ENCODE measurements around the gene ZBTB2.
"Not testable (repeated sequence)": the region's sequence is repeated elsewhere in the genome, so short reads cannot be mapped to it uniquely, and the experiment has no call there.

ZBTB2 gene

DNA sequence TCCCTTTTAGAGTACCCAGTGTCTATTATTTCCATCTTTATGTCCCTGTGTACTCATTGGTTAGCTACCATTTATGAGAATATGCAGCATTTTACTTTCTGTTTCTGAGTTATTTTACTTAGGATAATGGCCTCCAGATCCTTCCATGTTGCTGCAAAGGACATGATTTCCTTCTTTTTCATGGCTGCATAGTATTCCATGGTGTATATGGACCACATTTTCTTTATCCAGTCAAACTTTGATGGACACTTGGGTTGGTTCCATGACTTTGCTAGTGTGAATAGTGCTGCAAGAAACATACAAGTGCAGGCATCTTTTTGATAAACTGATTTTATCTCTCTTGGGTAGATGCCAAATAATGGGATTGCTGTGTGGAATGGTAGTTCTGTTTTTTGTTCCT, 55.4 kb downstream of the ZBTB2 start:
- no peak for DNase-seq (ENCODE audit: low read depth in 1 of 2, low spot score in 1 of 2)

GRCh38 chr6:151330130-151330696, 61.1 kb downstream of the ZBTB2 start:
- no peak for DNase-seq (ENCODE audit: low read depth in 1 of 2, low spot score in 1 of 2)

- no peak for DNase-seq (ENCODE audit: low read depth in 1 of 2, low spot score in 1 of 2)
These were observed 64.3 kb downstream of the ZBTB2 start for GRCh38 chr6:151327101-151327500.

GRCh38 chr6:151326116-151326825, 65.1 kb downstream of the ZBTB2 start:
- DNase-seq (ENCODE audit: low read depth in 1 of 2, low spot score in 1 of 2): no peak

GRCh38 chr6:151325075-151326050, 66.0 kb downstream of the ZBTB2 start:
- no peak for DNase-seq (ENCODE audit: low read depth in 1 of 2, low spot score in 1 of 2)

GRCh38 chr6:151324488-151324825, 66.9 kb downstream of the ZBTB2 start:
- no peak for DNase-seq (ENCODE audit: low read depth in 1 of 2, low spot score in 1 of 2)

GRCh38 chr6:151323791-151324487, 67.4 kb downstream of the ZBTB2 start:
- peak; percentile 55 to 56 for DNase-seq (ENCODE audit: low read depth in 1 of 2, low spot score in 1 of 2)

- DNase-seq (ENCODE audit: low read depth in 1 of 2, low spot score in 1 of 2): no peak
These were observed 68.8 kb downstream of the ZBTB2 start for GRCh38 chr6:151322570-151322969.

- no peak for DNase-seq (ENCODE audit: low read depth in 1 of 2, low spot score in 1 of 2)
These were observed 69.9 kb downstream of the ZBTB2 start for GRCh38 chr6:151321438-151321837.

- no peak for DNase-seq (ENCODE audit: low read depth in 1 of 2, low spot score in 1 of 2)
These were observed 71.2 kb downstream of the ZBTB2 start for GRCh38 chr6:151320140-151320539.

DNA sequence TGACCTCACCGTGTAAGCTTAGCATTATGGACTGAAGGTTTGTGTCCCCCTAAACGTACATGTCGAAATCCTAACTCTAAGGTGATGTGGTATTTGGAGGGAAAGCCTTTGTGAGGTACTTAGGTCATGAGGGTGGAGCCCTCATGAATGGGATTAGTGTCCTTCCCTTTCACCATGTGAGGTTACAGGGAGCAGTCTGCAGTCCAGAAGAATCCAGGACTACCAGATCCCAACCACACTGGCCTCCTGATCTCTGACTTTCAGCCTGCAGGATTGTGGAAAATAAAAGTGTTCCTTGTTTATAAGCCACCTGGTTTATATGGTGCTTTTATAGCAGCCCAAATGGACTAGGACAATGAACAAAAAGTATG, 73.4 kb downstream of the ZBTB2 start:
- no peak for DNase-seq (ENCODE audit: low read depth in 1 of 2, low spot score in 1 of 2)

DNA sequence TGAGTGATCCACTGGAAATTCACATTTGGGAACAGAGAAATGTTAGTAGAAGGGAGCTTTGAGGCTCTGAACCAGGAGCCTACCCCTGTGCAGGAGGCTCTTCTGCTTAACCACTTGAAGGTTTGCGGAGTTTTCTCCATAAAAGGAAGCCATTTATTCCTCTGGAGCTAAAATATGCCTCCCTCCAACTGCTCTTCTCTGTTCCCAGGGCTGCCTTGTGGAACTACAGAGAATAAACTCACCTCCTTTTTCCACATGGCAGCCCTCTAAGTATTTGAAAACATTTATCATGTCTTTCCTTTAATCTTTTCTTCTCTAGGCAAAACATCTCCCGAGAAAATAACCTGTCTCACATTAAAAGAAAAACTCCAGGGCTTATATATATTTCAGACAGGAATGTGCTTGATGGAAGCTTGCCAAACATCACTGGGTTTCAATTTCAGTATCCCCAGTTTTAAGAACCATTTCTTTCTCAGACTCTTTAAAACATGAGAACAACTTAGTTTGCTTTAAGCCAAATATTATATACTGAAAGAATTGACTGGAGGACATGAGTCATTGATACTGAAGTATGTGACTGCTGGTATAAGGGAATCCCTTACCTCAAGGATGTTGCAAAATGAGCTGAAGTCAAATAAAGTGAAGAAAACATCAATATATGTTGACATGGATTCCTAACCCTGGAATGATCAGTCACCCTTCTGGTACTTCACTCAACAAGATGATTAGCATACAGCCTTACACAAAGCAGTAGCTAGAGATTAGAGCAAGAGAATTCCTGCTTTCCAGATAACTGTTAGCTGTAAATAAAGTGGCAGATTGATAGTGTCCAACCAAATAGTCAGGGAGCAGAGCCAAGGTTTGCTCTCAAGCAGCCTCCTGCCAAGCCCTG, 74.0 kb downstream of the ZBTB2 start:
- DNase-seq (ENCODE audit: low read depth in 1 of 2, low spot score in 1 of 2): no peak

DNA sequence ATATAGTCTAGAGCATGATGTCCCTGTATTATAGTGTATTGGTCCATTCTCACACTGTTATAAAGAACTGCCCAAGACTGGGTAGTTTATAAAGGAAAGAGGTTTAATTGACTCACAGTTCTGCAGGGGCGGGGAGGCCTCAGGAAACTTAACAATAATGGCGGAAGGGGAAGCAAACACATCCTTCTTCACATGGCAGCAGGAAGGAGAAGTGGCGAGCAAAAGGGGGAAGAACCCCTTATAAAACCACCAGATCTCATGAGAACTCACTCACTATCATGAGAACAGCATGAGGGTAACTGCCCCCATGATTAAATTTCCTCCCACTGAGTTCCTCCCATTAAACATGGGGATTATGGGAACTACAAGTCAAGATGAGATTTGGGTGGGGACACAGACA, 75.7 kb downstream of the ZBTB2 start:
- not testable (repeated sequence) for DNase-seq (ENCODE audit: low read depth in 1 of 2, low spot score in 1 of 2)

Measured in activated T-helper 1 cell treated with anti-CD3 and anti-CD28 coated beads, Interleukin-2, amount 50 U/mL, for 16 hours (primary cell).